Measurements from ENCODE around the gene NEMP2.

The NEMP2 gene

DNA sequence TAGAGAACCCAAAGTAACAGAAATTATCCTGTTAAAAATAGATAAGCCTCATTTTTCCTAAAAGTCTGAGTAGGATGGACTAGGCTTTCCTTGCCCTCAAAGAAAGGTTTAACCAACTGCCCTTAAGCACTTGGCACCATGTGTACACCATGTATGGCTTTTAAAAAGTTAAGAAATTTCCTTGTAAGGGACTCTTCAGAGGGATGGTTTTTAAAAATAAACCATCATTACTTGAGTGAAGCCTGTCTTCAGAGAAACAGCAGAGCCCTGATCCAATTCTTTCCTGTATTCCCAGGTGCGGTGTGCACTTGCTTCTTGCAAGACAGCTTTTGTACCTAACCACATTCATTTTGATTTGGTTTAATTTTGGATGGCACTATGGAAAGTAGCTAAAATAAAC, 1.1 kb upstream of the NEMP2 start:
- Histone ChIP-seq H3K9me2 (replicated peaks; ENCODE audit: insufficient read depth, low read length) (no peaks in the 10 kb centered on the region), H3K36me3 (ENCODE audit: low read length) (peaks cover 12% of the 10 kb centered on the region), H4K20me1 (ENCODE audit: low read depth, low read length) (no peaks in the 10 kb centered on the region), H3K27me3 (ENCODE audit: low read length) (no peaks in the 10 kb centered on the region), H3K79me2 (ENCODE audit: insufficient read depth, low read length) (peaks cover 6% of the 10 kb centered on the region; the same call in 1 of the 2 replicates), H2AFZ (ENCODE audit: low read depth, low read length, severe bottlenecking) (no peak overlapping the region), H3K27ac (ENCODE audit: low read depth, low read length) (peak overlapping the region; percentile 83; the same call in 1 of the 2 replicates), H3K9me3 (ENCODE audit: insufficient read depth, low read length) (peaks cover 12% of the 10 kb centered on the region; the same call in 1 of the 2 replicates), H3F3A (ENCODE audit: insufficient read depth) (peaks cover 8% of the 10 kb centered on the region), H3K9ac (ENCODE audit: low read length) (peak overlapping the region; percentile 88), H3K4me3 (ENCODE audit: insufficient read depth, low read length, poor library complexity, severe bottlenecking) (peak overlapping the region; percentile 74), H3K4me2 (ENCODE audit: low read depth, low read length, poor library complexity, severe bottlenecking) (peak overlapping the region; percentile 100)
- TF ChIP-seq, protein P1, sequence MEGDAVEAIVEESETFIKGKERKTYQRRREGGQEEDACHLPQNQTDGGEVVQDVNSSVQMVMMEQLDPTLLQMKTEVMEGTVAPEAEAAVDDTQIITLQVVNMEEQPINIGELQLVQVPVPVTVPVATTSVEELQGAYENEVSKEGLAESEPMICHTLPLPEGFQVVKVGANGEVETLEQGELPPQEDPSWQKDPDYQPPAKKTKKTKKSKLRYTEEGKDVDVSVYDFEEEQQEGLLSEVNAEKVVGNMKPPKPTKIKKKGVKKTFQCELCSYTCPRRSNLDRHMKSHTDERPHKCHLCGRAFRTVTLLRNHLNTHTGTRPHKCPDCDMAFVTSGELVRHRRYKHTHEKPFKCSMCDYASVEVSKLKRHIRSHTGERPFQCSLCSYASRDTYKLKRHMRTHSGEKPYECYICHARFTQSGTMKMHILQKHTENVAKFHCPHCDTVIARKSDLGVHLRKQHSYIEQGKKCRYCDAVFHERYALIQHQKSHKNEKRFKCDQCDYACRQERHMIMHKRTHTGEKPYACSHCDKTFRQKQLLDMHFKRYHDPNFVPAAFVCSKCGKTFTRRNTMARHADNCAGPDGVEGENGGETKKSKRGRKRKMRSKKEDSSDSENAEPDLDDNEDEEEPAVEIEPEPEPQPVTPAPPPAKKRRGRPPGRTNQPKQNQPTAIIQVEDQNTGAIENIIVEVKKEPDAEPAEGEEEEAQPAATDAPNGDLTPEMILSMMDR (IDR thresholded peaks at IDR 0.05; ENCODE audit: insufficient read depth, low read length, poor library complexity, severe bottlenecking): no peak
- no peak for TF ChIP-seq EZH2phosphoT487 (conservative IDR thresholded peaks at IDR 0.05; ENCODE audit: low read length)

DNA sequence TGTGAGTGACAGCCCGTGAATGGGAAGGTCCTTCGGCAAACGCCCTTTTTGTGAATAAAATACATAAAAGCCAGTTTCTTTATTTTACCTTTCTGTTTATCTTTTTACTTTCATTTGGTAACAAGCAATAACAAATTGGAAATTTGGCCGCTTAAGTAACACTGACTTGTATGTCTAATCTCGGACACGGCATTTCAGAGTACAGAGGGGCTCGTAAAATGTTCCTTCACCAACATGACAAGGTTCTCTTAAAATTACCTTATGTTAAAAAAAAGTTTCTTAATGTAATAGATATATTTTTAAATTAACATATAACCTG, 558 bp upstream of the NEMP2 start:
- H3K9ac ChIP-seq (ENCODE audit: low read length): peak overlapping the region; percentile 88
- H3K27ac ChIP-seq (ENCODE audit: low read depth, low read length): peak overlapping the region; percentile 83
- H3K9me2 ChIP-seq (replicated peaks; ENCODE audit: insufficient read depth, low read length): no peaks in the 10 kb centered on the region
- peaks cover 6% of the 10 kb centered on the region; the same call in 1 of the 2 replicates for H3K79me2 ChIP-seq (ENCODE audit: insufficient read depth, low read length)
- peaks cover 8% of the 10 kb centered on the region for H3F3A ChIP-seq (ENCODE audit: insufficient read depth)
- no peaks in the 10 kb centered on the region for H3K27me3 ChIP-seq (ENCODE audit: low read length)
- peaks cover 7% of the 10 kb centered on the region; the same call in 1 of the 2 replicates for H3K9me3 ChIP-seq (ENCODE audit: insufficient read depth, low read length)
- H3K4me3 ChIP-seq (ENCODE audit: insufficient read depth, low read length, poor library complexity, severe bottlenecking): peak overlapping the region; percentile 74
- no peaks in the 10 kb centered on the region for H4K20me1 ChIP-seq (ENCODE audit: low read depth, low read length)
- H2AFZ ChIP-seq (ENCODE audit: low read depth, low read length, severe bottlenecking): peak overlapping the region; percentile 44
- no peak for TF ChIP-seq EZH2phosphoT487 (conservative IDR thresholded peaks at IDR 0.05; ENCODE audit: low read length)
- TF ChIP-seq, protein P1 (IDR thresholded peaks at IDR 0.05; ENCODE audit: insufficient read depth, low read length, poor library complexity, severe bottlenecking): no peak
- H3K36me3 ChIP-seq (ENCODE audit: low read length): peaks cover 9% of the 10 kb centered on the region
- H3K4me2 ChIP-seq (ENCODE audit: low read depth, low read length, poor library complexity, severe bottlenecking): peak overlapping the region; percentile 100

DNA sequence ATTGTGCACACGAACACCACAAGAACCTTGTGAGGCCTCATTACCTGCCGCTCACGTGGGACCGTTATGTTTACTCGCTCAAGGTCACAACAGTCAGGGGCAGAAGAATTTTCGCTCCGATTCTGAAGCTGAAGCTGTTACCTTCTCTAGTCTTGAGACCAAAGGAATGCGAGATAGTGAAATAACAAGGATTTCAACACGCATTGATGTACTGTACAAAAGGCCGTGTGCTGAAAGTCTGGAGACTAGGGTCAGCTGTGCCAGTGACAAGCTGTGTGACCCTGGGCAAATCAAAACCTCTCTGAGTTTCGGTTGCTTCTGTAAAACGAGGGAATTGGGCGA, 583 bp downstream of the NEMP2 start:
- peaks cover 8% of the 10 kb centered on the region for H3F3A ChIP-seq (ENCODE audit: insufficient read depth)
- peak overlapping the region; percentile 74 for H3K4me3 ChIP-seq (ENCODE audit: insufficient read depth, low read length, poor library complexity, severe bottlenecking)
- peak overlapping the region; percentile 46 for H2AFZ ChIP-seq (ENCODE audit: low read depth, low read length, severe bottlenecking)
- H3K9me2 ChIP-seq (replicated peaks; ENCODE audit: insufficient read depth, low read length): no peaks in the 10 kb centered on the region
- peak overlapping the region; percentile 83 for H3K27ac ChIP-seq (ENCODE audit: low read depth, low read length)
- no peak for TF ChIP-seq EZH2phosphoT487 (conservative IDR thresholded peaks at IDR 0.05; ENCODE audit: low read length)
- TF ChIP-seq, protein P1 (IDR thresholded peaks at IDR 0.05; ENCODE audit: insufficient read depth, low read length, poor library complexity, severe bottlenecking): no peak
- H3K9ac ChIP-seq (ENCODE audit: low read length): peak overlapping the region; percentile 88
- peaks cover 2% of the 10 kb centered on the region; the same call in 1 of the 2 replicates for H3K9me3 ChIP-seq (ENCODE audit: insufficient read depth, low read length)
- H3K36me3 ChIP-seq (ENCODE audit: low read length): peaks cover 4% of the 10 kb centered on the region
- peaks cover 6% of the 10 kb centered on the region; the same call in 1 of the 2 replicates for H3K79me2 ChIP-seq (ENCODE audit: insufficient read depth, low read length)
- H3K27me3 ChIP-seq (ENCODE audit: low read length): no peaks in the 10 kb centered on the region
- no peaks in the 10 kb centered on the region for H4K20me1 ChIP-seq (ENCODE audit: low read depth, low read length)
- H3K4me2 ChIP-seq (ENCODE audit: low read depth, low read length, poor library complexity, severe bottlenecking): peak overlapping the region; percentile 100

Measured in SU-DHL-6 (cell line).